GF-D8 (cell line): ENCODE results near the gene KRTDAP.

Source experiments
- DNase-seq: peaks from one replicate; lab custom pipeline; 2025; lab: John Stamatoyannopoulos, UW

Gene KRTDAP

GRCh38 chr19:35490364-35490763 lies at the start of gene KRTDAP:
KRTDAP (minus strand) TSS chr19:35490464; CDS start chr19:35490442, 22 bp downstream.
- no peak for DNase-seq

DNA sequence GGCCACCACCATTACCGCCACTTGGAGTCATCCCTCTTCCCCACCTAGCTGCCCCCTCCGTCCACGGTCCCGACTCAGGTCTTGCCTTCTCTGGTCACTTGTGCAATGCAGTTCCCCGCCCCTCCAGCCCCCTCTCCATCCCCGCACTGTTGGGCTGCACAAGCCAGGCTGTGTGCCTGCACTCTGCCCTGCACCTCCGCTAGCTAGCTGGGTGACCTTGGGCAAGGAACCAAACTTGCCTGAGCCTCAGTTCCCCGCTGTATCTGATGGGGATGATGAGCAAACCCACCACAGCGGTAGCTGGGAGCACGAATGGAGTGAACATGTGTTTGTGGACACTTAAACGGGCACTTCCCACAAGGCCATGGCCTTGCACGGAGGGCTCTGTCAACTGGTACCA lies 49.6 kb upstream of the KRTDAP start:
- no peak for DNase-seq

GRCh38 chr19:35539314-35539713 lies 49.0 kb upstream of the KRTDAP start:
- no peak for DNase-seq

DNA sequence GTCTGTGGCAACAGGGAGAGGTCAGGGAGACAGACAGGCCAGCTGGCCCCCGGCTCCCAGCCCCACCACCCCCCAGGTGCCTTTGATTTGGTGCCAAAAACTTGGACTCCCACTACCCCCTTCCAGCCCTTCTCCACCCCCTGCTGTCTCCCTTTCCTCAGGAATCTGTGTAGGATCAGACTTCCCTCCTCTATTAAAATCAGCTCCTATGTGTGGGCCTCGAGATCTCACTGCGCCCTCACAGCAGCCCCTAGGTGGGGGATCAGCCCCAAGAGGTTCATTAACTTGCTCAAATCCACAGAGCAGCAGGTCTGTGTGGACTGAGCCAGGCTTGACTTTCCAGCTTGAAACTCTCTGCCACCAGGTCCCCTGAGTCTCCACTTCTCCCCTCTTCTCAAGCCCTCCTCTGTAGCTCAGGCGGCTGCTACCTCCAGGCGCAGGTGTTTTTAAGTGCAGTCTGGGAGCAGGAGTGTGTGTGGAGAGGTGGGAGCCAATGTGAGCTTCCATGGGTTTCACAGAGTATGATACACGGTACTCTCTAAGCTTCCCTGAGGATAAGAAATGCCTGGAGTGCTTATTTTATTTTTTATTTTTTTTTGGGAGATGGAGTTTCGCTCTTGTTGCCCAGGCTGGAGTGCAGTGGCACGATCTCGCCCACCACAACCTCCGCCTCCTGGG lies 44.7 kb upstream of the KRTDAP start:
- DNase-seq: no peak

GRCh38 chr19:35533822-35534392 lies 43.6 kb upstream of the KRTDAP start:
- DNase-seq: no peak

GRCh38 chr19:35533201-35533821 lies 43.0 kb upstream of the KRTDAP start, which contains the start of gene GAPDHS:
GAPDHS (plus strand) TSS chr19:35533456; CDS start chr19:35533528, 72 bp downstream.
- DNase-seq: no peak

DNA sequence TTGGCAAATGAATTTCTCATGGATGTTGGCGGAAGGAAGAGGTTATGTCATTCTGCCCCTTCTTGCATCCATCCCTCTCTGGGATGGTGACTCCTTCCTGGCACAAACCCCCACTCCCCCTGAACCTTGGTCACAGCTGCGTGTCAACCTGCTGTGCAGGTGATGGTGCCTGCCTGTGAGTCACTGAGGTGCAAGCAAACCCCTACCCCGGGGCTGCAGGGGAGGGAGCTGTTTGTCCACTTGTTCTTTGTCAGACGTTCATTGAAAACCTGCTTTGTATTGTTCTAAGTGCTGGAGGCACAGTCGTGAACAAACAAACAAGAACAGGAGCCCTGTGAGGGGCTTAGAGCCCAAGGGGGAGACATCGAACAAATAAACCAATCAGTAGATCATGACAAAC lies 41.0 kb upstream of the KRTDAP start:
- DNase-seq: no peak

- DNase-seq: no peak
These were observed 39.3 kb upstream of the KRTDAP start for GRCh38 chr19:35529241-35530218.

DNA sequence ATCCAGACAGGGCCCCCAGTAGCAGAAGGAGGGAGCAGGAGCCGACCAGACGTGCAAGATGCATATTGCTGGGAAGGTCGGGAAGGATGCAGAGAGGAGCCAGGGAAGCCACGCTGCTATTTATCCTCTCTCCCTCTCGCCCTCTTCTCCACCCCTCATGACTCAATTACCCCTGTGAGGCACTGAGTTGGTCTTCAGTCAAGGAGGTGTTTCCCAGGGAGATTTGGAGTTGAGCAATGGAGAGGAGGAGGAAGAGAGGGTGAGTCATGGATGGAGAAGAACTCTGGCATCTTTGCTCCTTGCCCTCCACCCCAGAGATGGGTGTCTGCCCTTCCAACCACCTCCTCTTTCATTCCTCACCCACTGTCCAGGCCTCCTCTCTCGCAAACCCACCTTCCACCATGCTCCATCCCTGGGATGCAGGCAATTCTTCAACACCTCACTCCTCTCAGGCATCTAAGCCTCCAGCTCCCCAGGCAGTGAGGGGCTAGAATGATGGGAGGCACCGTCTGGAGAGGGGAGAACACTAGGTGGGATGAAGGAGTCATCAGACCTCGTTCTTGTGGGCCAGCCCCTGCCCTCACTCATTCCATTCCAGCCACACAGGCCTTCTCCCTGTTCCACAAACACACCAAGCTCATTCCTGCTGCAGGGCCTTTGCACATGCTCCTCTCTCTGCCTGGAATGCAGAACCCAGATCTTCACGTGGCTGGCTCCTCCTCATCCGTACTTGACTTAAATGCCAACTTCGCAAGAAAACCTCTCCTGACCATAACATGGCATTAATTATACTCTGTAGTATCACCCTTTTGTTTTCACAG lies 38.2 kb upstream of the KRTDAP start, which contains the start of gene SBSN:
Gene SBSN, minus strand, starts transcription at position 94 of the 821 bp plus-strand sequence. Its CDS starts 30 bp downstream, at position 64.
- no peak for DNase-seq

GRCh38 chr19:35525873-35526272 lies 35.6 kb upstream of the KRTDAP start:
- DNase-seq: no peak

GRCh38 chr19:35524181-35524837 lies 34.0 kb upstream of the KRTDAP start:
- no peak for DNase-seq

- DNase-seq: no peak
These were observed 32.6 kb upstream of the KRTDAP start for GRCh38 chr19:35522745-35523327.

GRCh38 chr19:35521124-35521743 lies 31.0 kb upstream of the KRTDAP start:
- DNase-seq: no peak

DNA sequence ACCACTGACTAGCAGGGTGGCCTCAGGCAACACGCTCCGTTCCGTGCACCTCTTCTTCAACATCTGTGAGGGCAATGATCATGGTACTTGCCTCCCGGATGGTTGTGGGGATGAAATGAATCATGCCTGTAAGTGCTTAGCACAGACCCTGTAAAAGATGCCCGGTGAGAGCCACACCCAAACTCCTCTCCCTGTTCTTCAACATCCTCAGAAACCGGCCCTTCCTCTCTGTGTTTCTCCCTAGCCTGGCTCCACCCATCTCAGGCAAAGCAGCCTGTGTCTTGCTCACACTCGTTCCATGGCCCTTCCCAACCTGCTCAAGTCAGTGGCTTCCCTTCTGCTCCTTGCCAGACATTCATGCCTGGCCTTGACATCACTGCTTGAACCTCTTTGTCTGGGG lies 29.0 kb upstream of the KRTDAP start:
- DNase-seq: no peak

DNA sequence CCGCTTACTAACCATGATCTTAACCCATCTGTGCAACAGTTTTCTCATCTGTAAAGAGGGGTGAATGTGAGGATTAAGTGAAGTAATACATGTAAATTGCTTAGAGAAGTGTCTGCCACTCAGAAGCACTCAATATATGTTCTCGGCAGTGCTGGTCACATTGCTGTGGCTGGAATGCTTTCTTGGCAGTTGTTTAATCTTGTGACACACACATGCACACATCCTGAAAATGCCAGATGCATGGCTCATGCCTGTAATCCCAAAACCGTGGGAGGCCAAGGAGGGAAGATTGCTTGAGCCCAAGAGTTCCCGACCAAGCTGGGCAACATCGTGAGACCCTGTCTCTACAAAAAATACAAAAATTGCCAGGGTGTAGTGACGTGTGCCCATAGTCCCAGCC lies 28.0 kb upstream of the KRTDAP start:
- DNase-seq: no peak

- DNase-seq: no peak
These were observed 27.1 kb upstream of the KRTDAP start for GRCh38 chr19:35517342-35517741.

- DNase-seq: no peak
These were observed 26.0 kb upstream of the KRTDAP start for GRCh38 chr19:35516310-35516709.

DNA sequence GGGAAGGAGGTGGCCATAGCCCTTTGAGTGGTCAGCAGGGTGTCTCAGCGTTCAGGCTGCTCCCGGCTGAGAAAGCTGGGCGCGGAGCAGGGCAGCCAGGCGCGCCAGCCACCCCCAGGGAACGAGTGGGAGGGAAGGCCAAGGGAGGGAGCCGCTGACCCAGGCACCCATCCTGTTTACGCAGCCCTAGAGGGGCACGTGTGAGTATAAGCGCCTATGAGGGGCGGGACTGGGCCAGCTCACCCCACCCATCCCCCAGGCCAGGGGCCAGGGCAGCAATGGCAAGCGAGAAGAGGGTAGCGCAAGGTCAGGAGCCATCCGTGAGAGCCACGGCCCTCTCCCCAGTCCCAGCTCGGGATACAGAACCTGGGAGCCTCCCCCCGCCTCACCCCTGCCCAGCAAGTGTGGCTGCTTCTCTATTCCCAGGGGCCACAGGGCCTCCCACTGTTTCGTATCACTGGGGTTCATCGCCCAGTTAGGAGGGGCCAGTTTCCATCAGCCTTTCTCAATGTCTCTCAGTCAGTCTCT lies 24.1 kb upstream of the KRTDAP start:
- no peak for DNase-seq

DNA sequence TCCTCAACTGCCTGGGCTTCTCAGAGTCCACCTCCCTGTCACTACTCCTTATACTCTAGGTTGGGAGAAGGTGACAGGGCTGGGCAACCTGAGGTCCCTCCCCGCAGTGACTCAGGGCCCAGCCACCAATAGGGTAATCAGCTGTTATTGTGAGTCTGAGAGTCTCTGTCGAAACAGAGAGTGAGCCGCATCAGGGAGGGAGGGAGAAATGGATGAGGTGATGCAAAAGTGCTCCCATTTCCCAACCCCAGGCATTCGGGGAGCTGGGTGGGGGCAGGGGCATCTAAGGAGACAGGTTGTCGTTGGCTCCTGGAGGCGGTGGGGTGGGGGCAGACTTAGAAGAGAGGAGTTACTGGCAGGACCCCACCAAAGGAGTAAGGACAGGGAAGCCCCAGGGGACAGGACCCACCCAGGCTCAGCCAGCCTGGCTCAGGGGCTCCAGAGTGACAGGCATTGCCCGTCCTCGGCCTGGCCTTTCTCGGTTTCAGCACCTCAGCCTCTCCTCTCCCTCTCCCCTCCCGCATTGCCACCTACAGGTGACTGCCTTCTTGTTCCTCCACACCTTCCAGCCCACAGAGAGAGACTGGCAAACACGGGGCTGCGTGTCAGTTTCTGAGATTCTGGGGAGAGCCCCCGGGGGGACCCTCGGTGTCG lies 23.5 kb upstream of the KRTDAP start, which contains the start of gene DMKN:
Gene DMKN, minus strand, starts transcription at position 22 of the 654 bp plus-strand sequence. CDS start 174 bp downstream, outside the sequence.
- no peak for DNase-seq
